Stimulated activated CD4-positive, alpha-beta T cell treated with anti-CD3 and anti-CD28 coated beads, Interleukin-12 subunit alpha, Interleukin-12 subunit beta, amount 100 ng/mL, for 4 hours (primary cell): ENCODE results near the gene ZNF483.
"Not testable (repeated sequence)": the region's sequence is repeated elsewhere in the genome, so short reads cannot be mapped to it uniquely, and the experiment has no call there.

Experiments used
- DNase-seq: peaks from one replicate; pipeline ENCODE4 v3.0.0-alpha.2; 2020

ZNF483 gene

DNA sequence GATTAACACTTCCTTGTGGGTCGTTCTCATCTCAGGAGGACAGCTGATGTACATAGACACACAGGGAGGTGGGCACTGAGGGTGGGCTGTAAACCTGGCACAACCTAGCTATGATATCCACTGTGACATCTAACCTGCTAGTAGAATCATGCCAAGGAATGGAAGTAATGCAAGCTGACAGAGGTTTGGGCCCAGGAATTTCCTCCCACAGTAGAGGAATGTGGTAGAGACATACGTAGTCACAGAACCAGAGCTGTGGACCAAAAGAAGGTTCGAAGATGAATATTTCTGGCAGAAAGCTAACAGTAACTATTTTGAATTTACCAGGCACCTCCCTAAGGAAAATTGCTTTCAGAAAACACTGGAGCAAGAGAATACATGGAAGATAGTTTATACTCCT is 90.9 kb downstream of the ZNF483 start:
- DNase-seq = no peak

- DNase-seq = not testable (repeated sequence)
Observed at GRCh38 chr9:111617349-111617748, 92.4 kb downstream of the ZNF483 start.

DNA sequence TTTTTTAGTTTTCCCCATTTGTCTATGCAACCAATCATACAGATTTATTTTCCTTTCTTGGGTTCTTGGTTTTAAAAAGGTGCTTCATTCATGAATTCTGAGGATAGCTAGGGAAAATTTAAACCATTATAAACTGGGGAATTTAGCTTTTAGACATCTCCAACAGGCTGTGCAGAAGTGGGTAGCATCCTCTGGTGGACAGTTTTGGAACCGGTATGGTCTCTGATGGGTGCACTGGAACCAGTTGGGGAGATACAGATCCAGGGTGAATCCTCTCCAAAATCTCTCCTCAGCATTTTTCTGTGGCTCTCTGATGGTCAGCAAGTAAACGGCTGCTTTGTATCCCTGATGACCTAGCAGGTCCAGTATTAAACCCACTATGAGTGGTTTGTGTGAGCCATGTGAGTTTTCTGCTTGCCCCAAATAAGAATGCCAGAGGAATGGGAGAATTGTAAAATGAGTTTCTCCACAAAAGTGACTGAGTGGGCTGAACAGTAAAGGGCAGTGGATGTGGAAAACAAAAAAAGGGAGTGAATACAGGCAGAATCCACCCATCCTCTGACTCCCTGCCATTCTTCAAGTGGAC is 97.0 kb downstream of the ZNF483 start:
- DNase-seq = peak; percentile 37

DNA sequence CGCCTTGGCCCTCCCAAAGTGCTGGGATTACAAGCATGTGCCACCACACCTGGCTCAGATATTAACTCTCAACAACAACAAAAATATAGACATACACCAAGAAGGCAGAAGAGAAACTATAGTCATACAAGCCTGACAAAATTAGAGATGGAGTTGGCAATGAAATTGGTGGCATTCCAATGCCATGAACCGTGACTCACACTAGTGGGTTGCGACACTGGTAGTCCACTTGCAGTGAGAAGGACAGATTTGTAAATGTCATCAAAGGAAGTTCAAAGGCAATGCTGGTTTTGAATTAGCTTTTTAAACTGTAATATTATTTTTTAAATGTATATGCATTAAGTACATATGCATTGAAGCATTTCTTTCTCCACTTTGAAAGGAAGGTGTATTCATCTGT is 97.6 kb downstream of the ZNF483 start:
- DNase-seq = no peak
